ENCODE measurements around the gene PTPRU.

The PTPRU gene

GRCh38 chr1:29315262-29315661, 78.9 kb downstream of the PTPRU start (continued):
- TF ChIP-seq ZNF654 (tag by site-specific recombination; IDR thresholded peaks at IDR 0.05; ENCODE audit: low read depth) (no peak), HOXD13 (CRISPR knock-in tag; IDR thresholded peaks at IDR 0.05; ENCODE audit: borderline replicate concordance) (no peak), ZNF398 (tag by site-specific recombination; IDR thresholded peaks at IDR 0.05) (no peak), ZNF19 (tag by site-specific recombination; IDR thresholded peaks at IDR 0.05; ENCODE audit: low read depth) (no peak), ZNF548 (tag by site-specific recombination; IDR thresholded peaks at IDR 0.05) (no peak)

GRCh38 chr1:29315876-29316275, 79.6 kb downstream of the PTPRU start:
- ChIA-PET CTCF (no interaction called here), POLR2A (no interaction called here)
- Histone ChIP-seq H3K4me3 (ENCODE audit: low read depth, low read length) (no peak overlapping the region), H3K27ac (ENCODE audit: extremely low read depth, low read depth, low read length) (no peak overlapping the region), H3K36me3 (ENCODE audit: control insufficient read depth in 2 of 2, insufficient read depth in 1 of 2, low read length in 2 of 2) (peaks cover 0 to 84% of the 10 kb centered on the region in 2 experiments; a peak in 2 of 3 replicates), H3K4me1 (ENCODE audit: control insufficient read depth, insufficient read depth, low read length) (no peaks in the 10 kb centered on the region), H3K9me3 (ENCODE audit: control insufficient read depth, insufficient read depth, low read depth, low read length) (no peaks in the 10 kb centered on the region)
- TF ChIP-seq REPIN1 (tag by site-specific recombination; IDR thresholded peaks at IDR 0.05; ENCODE audit: low read depth) (no peak), GLIS1 (tag by site-specific recombination; IDR thresholded peaks at IDR 0.05) (no peak), ZNF157 (tag by site-specific recombination; IDR thresholded peaks at IDR 0.05) (no peak), ZNF366 (tag by site-specific recombination; conservative IDR thresholded peaks at IDR 0.05) (no peak), ZSCAN30 (tag by site-specific recombination; IDR thresholded peaks at IDR 0.05) (no peak), ZNF518A (tag by site-specific recombination; conservative IDR thresholded peaks at IDR 0.05; ENCODE audit: low read depth) (no peak), ZFP3 (tag by site-specific recombination; IDR thresholded peaks at IDR 0.05; ENCODE audit: low read depth) (no peak), PRDM2 (tag by site-specific recombination; IDR thresholded peaks at IDR 0.05; ENCODE audit: borderline replicate concordance) (no peak), ZNF785 (tag by site-specific recombination; IDR thresholded peaks at IDR 0.05) (no peak), ZBTB48 (tag by site-specific recombination; IDR thresholded peaks at IDR 0.05) (no peak), GLI2 (tag by site-specific recombination; IDR thresholded peaks at IDR 0.05; ENCODE audit: borderline replicate concordance, low read depth) (no peak), ZNF133 (tag by site-specific recombination; IDR thresholded peaks at IDR 0.05) (no peak), ZNF571 (tag by site-specific recombination; IDR thresholded peaks at IDR 0.05) (no peak), ZNF830 (tag by site-specific recombination; IDR thresholded peaks at IDR 0.05; ENCODE audit: low read depth) (no peak), ZBTB7A (tag by site-specific recombination; IDR thresholded peaks at IDR 0.05; ENCODE audit: low read depth) (no peak), ZNF140 (tag by site-specific recombination; IDR thresholded peaks at IDR 0.05) (no peak)
